Skeletal muscle cell (primary cell): Measurements from ENCODE around the gene SART1.
A peak's percentile ranks its signal among the peaks of the same experiment; 100 is the strongest.

ENCODE experiments used
- DNase-seq: peaks from one replicate; pipeline ENCODE4 v3.0.0-alpha.2; 2010; ENCODE audit warnings: low read depth
- H3K4me3 ChIP-seq: 2 replicates; pipeline ENCODE4 v1.5.1; 2011; ENCODE audit warnings: low read depth, mild to moderate bottlenecking, control low read depth, low read length, moderate library complexity

SART1 gene

DNA sequence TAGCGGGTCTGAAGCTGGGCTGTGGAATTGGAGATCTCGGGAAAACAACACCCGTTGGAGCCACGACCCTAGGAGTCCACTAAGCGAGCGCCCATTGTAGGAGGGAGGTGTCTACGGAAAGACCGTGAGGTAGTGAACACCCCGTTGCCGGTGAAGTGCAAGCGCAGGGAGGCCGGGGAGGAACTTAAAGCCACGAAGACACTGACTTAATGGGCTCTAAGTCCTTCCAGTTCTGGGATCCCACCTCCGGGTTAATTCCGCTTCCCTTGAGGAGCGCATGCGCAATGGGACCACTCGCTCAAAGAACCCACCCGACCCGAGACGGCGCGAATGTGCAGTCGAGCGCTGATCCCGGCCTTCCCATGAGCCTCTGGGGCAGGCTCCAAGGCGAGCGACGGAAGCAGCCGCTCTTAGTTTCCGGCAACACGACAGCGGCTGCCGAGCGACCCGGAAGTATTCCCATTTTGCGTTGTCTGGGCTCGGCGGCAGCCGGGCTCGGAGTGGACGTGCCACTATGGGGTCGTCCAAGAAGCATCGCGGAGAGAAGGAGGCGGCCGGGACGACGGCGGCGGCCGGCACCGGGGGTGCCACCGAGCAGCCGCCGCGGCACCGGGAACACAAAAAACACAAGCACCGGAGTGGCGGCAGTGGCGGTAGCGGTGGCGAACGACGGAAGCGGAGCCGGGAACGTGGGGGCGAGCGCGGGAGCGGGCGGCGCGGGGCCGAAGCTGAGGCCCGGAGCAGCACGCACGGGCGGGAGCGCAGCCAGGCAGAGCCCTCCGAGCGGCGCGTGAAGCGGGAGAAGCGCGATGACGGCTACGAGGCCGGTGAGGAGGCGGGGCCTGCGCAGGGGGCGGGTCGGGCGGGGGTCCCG, at the start of gene SART1:
TSS of gene SART1 (plus strand) at position 468 of the 874 bp plus-strand sequence. CDS start at position 515, 47 bp downstream.
- peak; percentile 90 for DNase-seq

GRCh38 chr11:65912845-65913244, 48.7 kb upstream of the SART1 start:
- no peak for DNase-seq
- H3K4me3 ChIP-seq, result no peak overlapping the region

More for the DNA sequence above, at the start of gene SART1:
- peak within 1 kb of the TSS; percentile 93 for H3K4me3 ChIP-seq

DNA sequence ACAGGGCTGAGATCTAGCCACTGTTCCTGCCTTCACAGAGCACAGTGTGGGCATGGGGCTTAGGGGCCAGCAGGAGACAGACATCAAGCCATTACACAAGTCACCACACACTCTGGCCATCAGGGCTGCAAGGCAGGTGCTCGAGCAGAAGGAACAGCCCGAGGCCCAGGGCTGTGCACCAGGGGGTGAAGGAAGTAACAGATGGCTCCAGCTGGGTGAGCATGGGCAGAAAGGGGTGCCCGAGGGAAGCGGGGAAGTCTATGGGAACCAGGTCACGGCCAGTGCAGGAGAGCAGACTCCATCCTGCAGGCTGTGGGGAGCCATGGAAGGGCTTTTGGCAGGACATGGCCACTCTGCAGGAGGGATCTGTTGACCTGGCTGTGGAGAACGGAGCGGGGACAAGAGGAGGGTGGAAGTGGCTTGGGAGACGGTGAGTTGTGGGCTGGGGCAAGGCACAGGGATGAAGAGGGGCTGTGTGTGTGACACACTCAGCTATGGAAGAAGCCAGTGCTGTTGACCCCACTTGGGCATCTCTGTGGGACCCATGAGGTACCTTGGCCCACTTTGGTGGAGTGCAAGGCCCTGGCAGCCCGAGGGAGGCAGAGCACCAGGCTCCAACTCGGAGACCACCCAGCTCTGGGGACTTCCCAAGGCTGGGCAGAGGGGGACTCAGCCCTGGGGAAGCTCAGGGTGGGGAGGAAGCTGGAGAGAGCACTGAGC, 46.3 kb upstream of the SART1 start:
- H3K4me3 ChIP-seq, result no peak overlapping the region
- no peak for DNase-seq

GRCh38 chr11:65915821-65916251, 45.7 kb upstream of the SART1 start:
- H3K4me3 ChIP-seq, result no peak overlapping the region
- peak; percentile 89 for DNase-seq

DNA sequence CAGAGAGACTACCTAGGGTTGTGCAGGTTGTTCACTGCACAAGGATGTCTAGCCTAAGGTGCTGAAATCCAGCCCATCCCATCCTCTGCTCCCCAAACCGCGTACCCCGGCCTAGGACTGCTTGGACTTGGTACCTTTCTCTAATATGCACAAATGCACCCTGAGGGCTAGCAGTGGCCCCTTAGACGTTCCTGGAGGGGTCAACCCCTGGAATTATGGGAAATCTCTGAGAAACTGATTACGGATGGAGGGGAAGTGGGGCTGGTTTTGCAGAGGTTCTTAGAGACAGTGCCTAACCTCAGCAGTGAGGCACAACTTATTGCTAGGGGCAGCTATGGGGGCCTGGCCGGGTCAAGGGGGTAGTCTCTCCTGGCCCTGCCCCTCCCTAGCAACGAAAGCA, 45.1 kb upstream of the SART1 start:
- H3K4me3 ChIP-seq, result no peak overlapping the region
- DNase-seq, result no peak

DNA sequence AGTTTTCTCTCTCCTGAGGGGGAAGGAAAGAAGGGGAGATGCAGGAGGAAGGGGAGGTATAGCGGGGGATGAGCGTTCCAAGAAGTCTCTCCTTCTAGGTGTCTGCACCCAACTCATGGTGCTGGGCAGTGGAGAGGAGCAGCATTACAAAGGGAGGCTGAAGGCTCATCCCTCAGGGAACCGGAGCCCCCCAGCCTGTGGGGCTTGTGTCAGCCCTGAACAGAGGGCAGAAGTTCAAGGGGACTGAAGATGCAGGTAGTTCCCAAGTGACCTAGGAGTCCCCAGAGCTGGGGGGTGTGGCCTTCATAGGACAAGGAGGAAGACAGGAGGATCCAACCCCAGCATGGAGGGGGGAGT, 44.5 kb upstream of the SART1 start:
- no peak for DNase-seq
- H3K4me3 ChIP-seq, result peak overlapping the region; percentile 95

- peak overlapping the region; percentile 95 for H3K4me3 ChIP-seq
- DNase-seq, result no peak
These were observed 43.9 kb upstream of the SART1 start for GRCh38 chr11:65917434-65918210.

- H3K4me3 ChIP-seq, result peak within 1 kb of the TSS; percentile 95
- DNase-seq, result no peak
These were observed 43.1 kb upstream of the SART1 start, which contains the start of gene C11orf68 for GRCh38 chr11:65918211-65919140. Gene C11orf68, minus strand, starts transcription at chr11:65919062. Its CDS starts 31 bp downstream, at chr11:65919031.

DNA sequence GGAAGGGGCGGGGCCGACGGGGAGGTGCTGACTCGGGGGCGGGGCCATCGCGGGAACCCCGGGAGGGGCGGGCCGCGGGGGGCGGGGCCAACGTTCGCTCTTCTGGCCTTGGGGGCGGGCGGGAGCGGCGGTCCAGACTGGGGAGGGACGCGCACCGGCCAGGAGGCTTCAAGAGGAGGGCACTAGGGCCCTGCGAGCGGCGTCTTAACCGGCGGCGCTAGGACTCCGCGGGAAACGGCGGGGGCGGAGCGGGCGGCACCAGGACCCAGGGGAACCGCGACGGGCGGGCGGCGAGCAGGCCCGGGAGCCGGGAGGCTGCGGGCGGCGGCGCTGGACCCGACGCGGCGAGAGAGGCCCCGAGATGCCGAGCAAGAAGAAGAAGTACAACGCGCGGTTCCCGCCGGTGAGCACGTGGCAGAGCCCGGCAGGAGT, 42.4 kb upstream of the SART1 start, which contains the start of gene DRAP1:
TSS of gene DRAP1 (plus strand) at position 286 of the 432 bp plus-strand sequence. CDS start at position 362, 76 bp downstream.
- peak; percentile 96 for DNase-seq
- H3K4me3 ChIP-seq, result peak within 1 kb of the TSS; percentile 95

- no peak for DNase-seq
- H3K4me3 ChIP-seq, result peak overlapping the region; percentile 75
These were observed 41.8 kb upstream of the SART1 start for GRCh38 chr11:65919573-65920371.

GRCh38 chr11:65920372-65920802, 41.1 kb upstream of the SART1 start:
- no peak for DNase-seq
- peak overlapping the region; percentile 75 for H3K4me3 ChIP-seq

DNA sequence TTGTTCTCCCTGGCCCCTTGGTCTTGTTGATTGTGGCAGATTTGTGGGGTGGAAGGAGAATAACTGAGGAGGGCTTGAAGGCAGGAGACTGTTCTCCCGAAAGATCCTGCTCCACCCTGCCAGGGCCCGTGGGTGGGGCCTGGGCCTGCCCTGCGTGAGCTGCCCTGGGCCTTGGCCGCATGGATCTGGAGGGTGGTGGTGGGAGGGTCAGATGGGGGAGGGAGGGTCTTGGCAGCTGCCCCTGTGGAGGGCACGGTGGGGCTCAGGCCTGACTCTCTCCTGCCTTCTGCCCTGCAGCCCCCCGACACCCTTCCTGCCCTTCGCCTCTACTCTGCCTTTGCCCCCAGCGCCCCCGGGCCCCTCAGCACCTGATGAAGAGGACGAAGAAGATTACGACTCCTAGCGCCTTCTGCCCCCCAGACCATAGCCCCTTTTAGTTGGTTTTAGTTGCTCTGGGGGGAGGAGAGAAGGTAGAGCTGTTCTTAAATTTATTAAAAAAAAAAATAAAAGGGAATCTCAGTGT, 40.4 kb upstream of the SART1 start:
- no peak for DNase-seq
- H3K4me3 ChIP-seq, result peak overlapping the region; percentile 75

DNA sequence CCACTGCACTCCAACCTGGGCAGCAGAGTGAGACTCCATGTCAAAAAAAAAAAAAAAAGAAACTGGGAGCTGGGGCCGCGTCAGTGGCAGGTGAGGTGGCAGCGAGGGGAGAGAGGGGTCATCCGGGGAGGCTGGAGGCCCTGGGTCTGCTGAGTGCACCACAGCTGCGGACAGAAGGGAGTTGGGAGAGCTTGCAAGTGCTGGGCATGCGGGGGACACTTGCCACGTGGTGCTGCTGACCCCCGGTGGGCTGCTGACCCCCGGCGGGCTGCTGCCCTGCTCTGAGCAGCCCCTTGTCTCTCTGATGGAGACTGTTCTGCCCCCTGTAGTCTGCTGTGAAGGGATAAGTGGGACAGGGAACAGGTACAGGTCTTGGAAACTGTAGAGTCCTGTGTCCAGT, 39.7 kb upstream of the SART1 start:
- H3K4me3 ChIP-seq, result no peak overlapping the region
- DNase-seq, result no peak

DNA sequence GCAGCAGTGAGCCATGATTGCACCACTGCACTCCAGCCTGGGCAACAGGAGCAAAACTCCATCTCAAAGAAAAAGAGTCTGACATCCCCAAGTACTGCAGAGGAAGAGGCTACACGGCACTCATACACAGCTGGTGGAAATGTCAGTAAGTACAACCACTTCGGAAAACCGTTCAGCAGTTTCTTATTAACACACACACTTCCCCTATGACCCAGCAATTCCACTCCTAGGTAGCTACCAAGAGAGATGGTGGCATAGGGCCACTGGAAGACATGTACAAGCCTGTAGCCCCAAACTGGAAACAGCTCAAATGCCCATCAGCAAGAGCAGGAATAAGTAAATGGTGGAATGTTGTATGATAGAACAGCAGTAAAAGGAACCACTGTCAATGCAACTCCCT, 39.0 kb upstream of the SART1 start:
- no peak for DNase-seq
- H3K4me3 ChIP-seq, result no peak overlapping the region

- no peak for DNase-seq
- no peak overlapping the region for H3K4me3 ChIP-seq
These were observed 36.1 kb upstream of the SART1 start for GRCh38 chr11:65925397-65925796.

DNA sequence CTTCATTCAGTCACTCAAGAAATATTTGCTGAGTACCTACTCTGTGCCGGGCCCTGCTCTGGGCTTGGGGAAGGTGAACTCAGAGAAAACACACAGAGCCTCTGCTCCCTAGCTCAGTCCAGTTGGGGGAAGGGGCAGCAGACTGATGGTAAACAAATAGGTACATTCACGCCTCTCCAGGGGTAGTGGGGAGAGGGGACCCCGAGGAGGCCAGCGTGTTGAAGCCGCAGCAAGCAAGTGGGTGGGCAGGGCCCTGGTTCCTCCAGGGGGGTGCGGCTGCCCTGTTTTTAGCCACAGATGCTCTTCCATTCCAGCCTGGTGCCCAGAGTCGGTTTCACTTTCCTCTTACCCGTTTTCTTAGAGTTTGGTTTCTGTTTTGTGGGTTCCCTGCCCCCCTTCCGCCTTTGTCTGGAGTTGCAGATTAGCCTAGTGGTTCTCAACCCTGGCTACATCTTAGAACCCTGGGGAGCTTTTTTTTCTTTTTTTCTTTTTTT, 33.6 kb upstream of the SART1 start:
- H3K4me3 ChIP-seq, result no peak overlapping the region
- no peak for DNase-seq

GRCh38 chr11:65928667-65929066, 32.9 kb upstream of the SART1 start:
- DNase-seq, result no peak
- no peak overlapping the region for H3K4me3 ChIP-seq
